Type B pancreatic cell (in vitro differentiated cells): Measurements from ENCODE around the gene SPIN2A. TPM values are rescaled to one million over a fixed set of nuclear protein-coding genes. Genes with fewer than 3 reads are reported as not detected.
"Not testable (repeated sequence)": the region's sequence is repeated elsewhere in the genome, so short reads cannot be mapped to it uniquely, and the experiment has no call there.

ENCODE experiments used
- DNase-seq: peaks from one replicate; pipeline ENCODE4 v3.0.0; 2021; ENCODE audit warnings: mixed read lengths; ENCODE audit not compliant: unreplicated experiment; ENCODE audit errors: extremely low spot score
- H3K27ac Mint-ChIP-seq: 2 replicates; pipeline ENCODE4 v1.8.0; 2021; ENCODE audit warnings: mild to moderate bottlenecking, mixed read lengths
- H3K27me3 Mint-ChIP-seq: 2 replicates; pipeline ENCODE4 v1.8.0; 2021; ENCODE audit warnings: mixed read lengths
- H3K36me3 Mint-ChIP-seq: 2 replicates; pipeline ENCODE4 v1.8.0; 2021; ENCODE audit warnings: mixed read lengths
- H3K4me1 Mint-ChIP-seq: one replicate; pipeline ENCODE4 v1.8.0; 2021; ENCODE audit warnings: mixed read lengths; ENCODE audit not compliant: unreplicated experiment
- H3K4me3 Mint-ChIP-seq: 2 replicates; pipeline ENCODE4 v1.8.0; 2021; ENCODE audit warnings: mild to moderate bottlenecking, mixed read lengths
- H3K9me3 Mint-ChIP-seq: 2 replicates; pipeline ENCODE4 v1.8.0; 2021; ENCODE audit warnings: mixed read lengths
- CTCF ChIP-seq: fragments of 200-600 bp; sonication (generic); conservative IDR thresholded peaks from 2 replicates; pipeline ENCODE4 v1.5.0; 2021; ENCODE audit warnings: antibody characterized with exemption, mild to moderate bottlenecking
- total RNA-seq: library from RNA; stranded (reverse); gene quantifications from 2 replicates; pipeline ENCODE4 v1.2.1, GENCODE V29; 2021; ENCODE audit warnings: low replicate concordance

SPIN2A gene
- total RNA-seq, 1 donor from 2014 or later, result 2.6 TPM

GRCh38 chrX:57138674-57139073 is 1.5 kb upstream of the SPIN2A start:
- Mint-ChIP-seq H3K4me3 (no peak overlapping the region), H3K4me1 (no peaks in the 10 kb centered on the region), H3K27ac (no peak overlapping the region), H3K27me3 (no peaks in the 10 kb centered on the region), H3K36me3 (peaks cover 4% of the 10 kb centered on the region), H3K9me3 (peaks cover 12% of the 10 kb centered on the region)
- no peak for TF ChIP-seq CTCF
- DNase-seq, result no peak

GRCh38 chrX:57137501-57137900 is 304 bp upstream of the SPIN2A start:
- H3K27ac Mint-ChIP-seq, result peak overlapping the region; percentile 47
- no peaks in the 10 kb centered on the region for H3K27me3 Mint-ChIP-seq
- H3K9me3 Mint-ChIP-seq, result peaks cover 12% of the 10 kb centered on the region
- peaks cover 4% of the 10 kb centered on the region for H3K36me3 Mint-ChIP-seq
- DNase-seq, result no peak
- peak overlapping the region; percentile 85 for H3K4me3 Mint-ChIP-seq
- no peak for TF ChIP-seq CTCF
- H3K4me1 Mint-ChIP-seq, result no peaks in the 10 kb centered on the region

- DNase-seq, H3K27me3 Mint-ChIP-seq, H3K4me1 Mint-ChIP-seq, H3K36me3 Mint-ChIP-seq: not testable (repeated sequence)
- peak overlapping the region; percentile 85 for H3K4me3 Mint-ChIP-seq
- H3K9me3 Mint-ChIP-seq, result peaks cover 12% of the 10 kb centered on the region
- H3K27ac Mint-ChIP-seq, result peak overlapping the region; percentile 47
Observed at GRCh38 chrX:57136589-57136988, 608 bp downstream of the SPIN2A start.

GRCh38 chrX:57135287-57135686 is 1.9 kb downstream of the SPIN2A start:
- no peak overlapping the region for H3K27ac Mint-ChIP-seq
- H3K27me3 Mint-ChIP-seq, result no peaks in the 10 kb centered on the region
- no peaks in the 10 kb centered on the region for H3K4me1 Mint-ChIP-seq
- DNase-seq, result no peak
- no peak overlapping the region for H3K4me3 Mint-ChIP-seq
- H3K9me3 Mint-ChIP-seq, result peaks cover 12% of the 10 kb centered on the region
- TF ChIP-seq CTCF, result no peak
- peaks cover 4% of the 10 kb centered on the region for H3K36me3 Mint-ChIP-seq

- TF ChIP-seq CTCF, result no peak
- Mint-ChIP-seq H3K27ac (no peak overlapping the region), H3K27me3 (no peaks in the 10 kb centered on the region), H3K4me3 (no peak overlapping the region), H3K4me1 (no peaks in the 10 kb centered on the region), H3K9me3 (peaks cover 12% of the 10 kb centered on the region), H3K36me3 (peaks cover 4% of the 10 kb centered on the region)
- DNase-seq, result no peak
Observed at GRCh38 chrX:57134702-57135101, 2.5 kb downstream of the SPIN2A start.

GRCh38 chrX:57133706-57134105 is 3.5 kb downstream of the SPIN2A start:
- no peaks in the 10 kb centered on the region for H3K27me3 Mint-ChIP-seq
- H3K36me3 Mint-ChIP-seq, result peaks cover 6% of the 10 kb centered on the region
- peaks cover 8% of the 10 kb centered on the region for H3K9me3 Mint-ChIP-seq
- H3K27ac Mint-ChIP-seq, result no peak overlapping the region
- DNase-seq, result no peak
- TF ChIP-seq CTCF, result no peak
- H3K4me3 Mint-ChIP-seq, result no peak overlapping the region
- no peaks in the 10 kb centered on the region for H3K4me1 Mint-ChIP-seq

GRCh38 chrX:57133284-57133683 is 3.9 kb downstream of the SPIN2A start:
- not testable (repeated sequence) for H3K9me3 Mint-ChIP-seq, H3K27me3 Mint-ChIP-seq, H3K27ac Mint-ChIP-seq, H3K36me3 Mint-ChIP-seq, DNase-seq, H3K4me1 Mint-ChIP-seq, H3K4me3 Mint-ChIP-seq
